GM21717 (cell line): Measurements from ENCODE around the gene VN1R5.
"Not testable (repeated sequence)": the region's sequence is repeated elsewhere in the genome, so short reads cannot be mapped to it uniquely, and the experiment has no call there.

Experiments
- ATAC-seq: cut with Tn5 transposase; IDR thresholded peaks from one replicate; pipeline ENCODE4 v1.9.1; 2021; ENCODE audit warnings: mild to moderate bottlenecking, moderate library complexity; ENCODE audit not compliant: unreplicated experiment

Gene VN1R5

DNA sequence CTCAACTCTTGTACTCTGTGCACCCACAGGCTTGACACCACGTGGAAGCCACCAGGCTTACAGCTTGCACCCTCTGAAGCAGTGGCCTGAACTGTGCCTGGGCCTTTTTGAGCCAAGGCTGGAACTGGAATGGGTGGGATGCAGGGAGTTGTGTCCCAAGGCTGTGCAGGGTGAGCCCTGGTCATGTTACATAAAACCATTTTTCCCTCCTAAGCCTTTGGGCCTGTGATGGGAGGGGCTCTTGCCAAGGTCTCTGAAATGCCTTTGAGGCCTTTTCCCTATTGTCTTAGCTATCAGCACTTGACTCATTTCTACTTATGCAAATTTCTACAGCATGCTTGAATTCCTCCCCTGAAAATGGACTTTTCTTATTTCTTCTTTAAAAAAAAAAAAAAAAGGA, 14.1 kb downstream of the VN1R5 start:
- no peak for ATAC-seq

DNA sequence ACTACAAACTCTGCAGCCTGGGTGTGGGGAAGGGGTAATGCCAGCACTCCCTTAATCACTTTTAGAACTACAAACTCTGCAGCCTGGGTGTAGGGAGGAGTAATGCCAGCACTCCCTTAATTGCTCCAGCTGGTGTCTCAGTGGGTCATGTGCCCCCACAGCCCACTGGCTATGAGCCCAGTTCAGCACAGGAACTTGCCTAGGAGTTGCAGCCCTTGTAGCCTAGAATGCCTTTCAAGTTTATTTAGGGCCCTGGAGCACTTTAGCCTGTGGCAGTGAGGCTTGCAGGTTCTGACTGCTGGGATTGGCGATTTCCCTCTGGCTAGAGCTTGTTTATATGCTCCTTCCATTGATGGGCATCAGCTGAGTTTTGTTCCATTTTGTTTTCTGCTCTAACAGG, 17.1 kb downstream of the VN1R5 start:
- ATAC-seq, result no peak

DNA sequence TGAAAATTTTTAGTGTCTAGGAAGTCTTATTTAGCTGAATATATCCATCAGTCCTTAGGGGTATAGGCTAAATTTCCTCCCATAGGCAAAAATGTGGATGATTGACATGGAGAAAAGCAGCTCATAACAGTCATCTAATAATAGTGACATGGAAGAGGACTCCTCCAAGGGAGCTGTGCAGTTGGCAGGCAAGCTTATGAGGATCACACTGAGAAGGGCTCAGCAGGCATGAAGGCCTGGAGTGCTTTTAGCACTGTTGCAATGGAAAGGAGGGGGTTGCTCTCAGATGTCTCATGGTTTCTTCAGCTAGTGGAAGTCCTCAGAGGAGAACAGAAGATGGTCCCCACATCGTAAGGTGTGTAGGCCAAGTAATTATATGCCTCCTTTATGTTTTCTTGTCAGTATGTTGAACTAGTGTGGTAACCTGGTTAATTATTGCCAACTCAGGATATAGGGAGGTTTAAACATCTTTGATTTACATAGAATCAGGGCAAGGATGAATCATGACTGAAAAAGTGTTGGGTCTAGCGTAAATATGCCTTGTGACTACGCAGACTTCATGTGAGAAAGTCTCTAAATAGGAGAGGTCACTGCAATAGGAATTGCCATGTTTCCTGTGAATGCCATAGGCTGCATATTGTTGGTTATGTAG, 18.9 kb downstream of the VN1R5 start:
- ATAC-seq, result no peak

DNA sequence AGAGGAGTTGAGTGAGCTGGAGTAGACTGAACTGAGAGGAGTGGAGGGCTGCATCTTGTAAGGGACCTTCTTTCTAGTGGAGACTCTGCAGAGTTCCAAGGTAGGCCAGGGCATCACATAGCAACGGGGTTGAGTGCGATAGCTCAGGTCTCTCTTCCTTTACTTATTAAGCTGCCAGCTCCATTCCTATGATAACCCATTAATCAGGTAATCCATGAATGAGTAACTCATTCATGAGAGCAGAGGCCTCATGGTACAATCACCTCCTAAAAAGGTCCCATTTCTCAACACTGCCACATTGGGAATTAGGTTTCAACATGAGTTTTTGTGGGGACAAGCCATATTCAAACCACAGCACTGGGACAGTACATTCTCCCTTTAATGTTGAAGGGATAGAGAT, 21.3 kb downstream of the VN1R5 start:
- ATAC-seq, result no peak

DNA sequence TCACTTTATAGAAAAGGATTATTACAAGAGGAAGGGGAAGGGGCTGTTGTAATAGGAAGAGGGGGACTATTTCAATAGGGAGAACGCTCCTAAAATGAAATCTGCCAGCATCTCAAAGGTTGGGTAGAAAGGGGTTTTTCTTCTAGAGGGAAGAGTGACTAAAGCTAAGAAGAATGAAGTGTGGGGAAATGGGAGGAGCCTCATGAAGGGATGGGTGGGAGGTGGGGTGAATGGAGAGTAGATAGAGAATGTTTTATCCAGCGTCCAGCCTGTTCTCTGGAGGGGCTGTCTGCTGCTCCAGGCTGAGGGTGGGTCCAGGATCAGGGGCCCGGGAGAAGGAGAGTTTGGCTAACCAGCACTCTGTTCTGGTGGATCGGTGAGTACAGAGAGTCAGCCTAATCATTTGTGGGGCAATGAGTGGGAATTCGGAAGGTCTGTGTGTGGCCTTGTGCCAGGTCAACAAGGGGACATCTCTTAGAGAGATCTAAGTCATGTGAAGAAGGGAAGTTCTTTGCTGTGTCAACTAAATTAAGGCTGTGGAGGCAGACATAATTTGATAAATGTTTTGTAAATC, 25.2 kb downstream of the VN1R5 start:
- no peak for ATAC-seq

DNA sequence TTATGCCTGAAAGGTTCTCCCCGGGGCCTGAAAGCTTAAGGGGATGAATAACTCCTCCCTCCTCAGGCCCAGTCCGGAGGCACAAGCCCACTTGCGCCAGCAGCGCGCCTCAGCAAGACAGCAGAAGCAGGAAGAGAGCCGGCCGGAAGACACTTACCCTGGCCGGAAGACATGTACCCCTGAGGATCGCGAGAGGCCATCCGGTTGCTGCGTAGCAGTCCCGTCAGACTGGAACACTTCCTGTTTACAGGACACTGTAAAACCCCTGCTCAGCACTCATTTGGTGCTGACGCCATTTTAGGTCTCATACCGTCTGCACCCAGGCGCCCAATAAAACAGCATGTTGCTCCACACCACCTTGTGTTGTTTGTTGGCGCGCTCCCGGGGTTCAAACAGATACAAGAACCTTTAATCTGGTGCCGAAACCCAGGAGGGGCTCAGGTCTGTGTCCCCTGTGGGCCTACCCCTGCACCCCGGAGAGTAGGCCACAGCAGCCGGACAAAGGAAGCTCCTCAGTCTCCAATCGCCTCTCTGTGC, 30.3 kb downstream of the VN1R5 start:
- no peak for ATAC-seq

DNA sequence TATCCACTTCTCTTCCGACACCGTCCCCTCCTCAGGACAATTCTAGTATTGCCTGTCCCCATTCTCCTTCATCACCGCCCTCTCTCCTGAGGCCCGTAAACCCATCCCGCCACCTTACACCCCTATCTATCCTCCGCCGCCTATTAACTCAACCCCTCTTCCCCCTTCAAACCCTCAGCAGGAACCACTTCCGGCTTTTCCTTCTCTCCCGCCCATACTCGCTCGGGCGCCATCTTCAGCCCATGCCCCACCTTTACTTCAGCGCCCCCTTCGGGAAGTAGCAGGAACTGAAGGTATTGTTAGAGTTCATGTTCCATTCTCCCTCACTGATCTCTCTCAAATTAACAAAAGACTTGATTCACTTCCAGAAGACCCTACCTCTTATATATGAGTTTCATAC, 31.6 kb downstream of the VN1R5 start:
- no peak for ATAC-seq

DNA sequence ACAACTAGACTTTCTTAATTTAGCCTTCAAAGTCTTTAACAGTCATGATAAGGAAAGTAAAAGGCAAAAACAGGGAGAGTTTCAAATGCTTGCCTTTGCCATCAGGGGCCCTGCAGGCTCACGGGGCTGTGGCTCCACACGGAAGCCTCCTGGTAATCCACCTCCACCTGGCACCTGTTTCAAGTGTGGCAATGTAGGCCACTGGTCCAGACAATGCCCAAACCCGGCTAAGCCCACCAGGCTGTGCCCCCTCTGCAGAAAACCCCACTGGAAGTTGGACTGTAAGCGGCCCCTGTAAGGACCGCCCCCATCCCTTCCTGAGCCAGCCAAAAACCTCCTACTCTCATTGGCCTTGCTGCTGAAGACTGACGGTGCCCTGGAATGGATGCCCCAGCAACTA, 32.5 kb downstream of the VN1R5 start:
- ATAC-seq, result no peak

DNA sequence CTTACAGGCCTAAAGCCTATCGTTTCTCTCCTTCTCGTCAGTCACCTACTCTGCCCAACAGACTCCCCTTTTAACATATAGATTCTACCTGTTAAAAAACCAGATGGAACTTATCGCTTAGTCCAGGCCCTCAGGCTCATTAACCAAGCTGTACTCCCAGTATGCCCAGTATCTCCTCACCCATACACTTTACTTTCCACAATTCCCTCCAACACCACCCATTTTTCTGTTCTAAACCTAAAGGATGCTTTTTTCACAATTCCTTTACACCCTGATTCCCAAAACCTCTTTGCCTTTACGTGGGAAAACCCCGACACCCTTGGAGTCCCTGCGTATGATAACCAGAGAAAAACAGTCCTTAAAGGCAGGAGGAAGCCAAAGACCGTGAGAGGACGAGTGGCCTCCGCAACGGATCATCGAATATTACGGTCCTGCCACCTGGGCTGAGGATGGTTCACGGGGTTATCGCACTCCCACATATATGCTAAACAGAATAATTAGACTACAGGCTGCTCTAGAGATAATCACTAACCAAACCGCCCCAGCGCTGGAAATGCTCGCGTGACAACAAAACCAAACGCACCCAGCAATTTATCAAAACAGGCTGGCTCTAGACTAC, 33.5 kb downstream of the VN1R5 start:
- not testable (repeated sequence) for ATAC-seq

DNA sequence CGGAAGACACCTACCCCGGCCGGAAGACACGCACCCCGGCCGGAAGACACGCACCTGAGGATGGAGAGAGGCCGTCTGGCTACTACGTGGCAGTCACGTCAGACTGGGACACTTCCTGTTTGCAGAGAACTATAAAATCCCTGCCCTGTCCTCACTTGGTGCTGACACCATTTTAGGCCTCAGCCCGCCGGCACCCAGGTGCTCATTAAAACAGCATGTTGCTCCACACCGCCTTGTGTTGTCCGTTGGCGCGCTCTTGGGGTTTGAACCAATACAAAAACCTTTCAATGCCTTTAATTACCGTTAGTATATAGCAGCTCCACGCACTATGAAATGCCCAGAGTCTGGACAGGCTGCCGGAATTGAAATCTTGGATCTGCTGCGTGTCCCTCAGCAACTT, 34.7 kb downstream of the VN1R5 start:
- no peak for ATAC-seq

DNA sequence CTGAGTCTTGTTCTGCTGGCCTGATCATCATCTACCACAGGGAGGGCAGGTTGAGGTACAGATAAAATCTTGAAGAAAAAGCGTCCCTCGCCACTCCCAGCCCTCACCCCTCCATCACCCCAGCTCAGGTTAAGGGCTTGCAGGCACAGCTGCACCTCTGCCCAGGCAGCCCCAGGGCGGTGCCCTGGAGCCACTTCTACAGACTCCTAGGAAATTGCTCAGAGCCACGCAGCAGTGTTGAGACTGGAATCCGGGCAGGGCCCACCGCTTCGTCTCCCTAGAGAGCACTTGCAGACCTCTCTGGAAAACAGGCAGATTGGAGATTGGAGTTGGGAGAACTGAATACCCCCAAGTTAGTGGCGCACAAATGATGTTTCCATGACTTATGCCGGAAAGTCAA, 35.3 kb downstream of the VN1R5 start:
- ATAC-seq, result no peak

DNA sequence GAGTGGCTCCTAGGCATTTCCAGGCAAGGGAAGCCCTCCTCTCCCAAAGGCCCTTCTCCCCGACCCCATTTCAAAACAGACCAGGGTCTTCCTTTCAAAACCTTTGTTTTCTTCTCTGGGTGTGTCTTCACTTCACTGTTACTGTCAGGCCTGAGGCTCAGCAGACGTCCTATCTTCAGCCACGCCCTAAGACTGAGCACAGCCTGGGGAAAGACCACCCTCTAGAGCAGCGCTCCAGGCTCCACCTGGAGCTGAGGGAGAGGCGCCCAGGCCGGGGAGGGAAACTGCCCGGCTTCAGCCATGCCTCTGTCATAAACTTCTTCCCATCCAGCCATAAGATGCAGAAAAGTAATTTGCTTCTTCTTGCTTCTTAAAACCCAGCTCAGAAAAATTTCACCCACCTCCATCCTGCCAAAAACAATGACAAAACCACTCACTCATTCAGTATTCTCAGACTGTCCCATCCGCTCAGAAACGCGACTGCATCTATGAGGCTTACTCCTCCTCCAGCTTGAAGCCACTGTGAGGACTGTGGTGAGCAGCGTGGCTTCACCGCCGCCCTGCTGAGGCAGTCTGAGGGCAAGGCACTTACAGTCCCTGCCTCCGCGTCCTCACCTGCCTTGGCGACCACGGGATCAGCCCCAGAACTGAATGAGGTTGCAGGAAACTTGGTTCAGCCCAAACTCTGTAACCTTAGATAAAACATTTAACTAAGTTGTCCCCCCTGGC, 36.1 kb downstream of the VN1R5 start:
- ATAC-seq, result no peak

DNA sequence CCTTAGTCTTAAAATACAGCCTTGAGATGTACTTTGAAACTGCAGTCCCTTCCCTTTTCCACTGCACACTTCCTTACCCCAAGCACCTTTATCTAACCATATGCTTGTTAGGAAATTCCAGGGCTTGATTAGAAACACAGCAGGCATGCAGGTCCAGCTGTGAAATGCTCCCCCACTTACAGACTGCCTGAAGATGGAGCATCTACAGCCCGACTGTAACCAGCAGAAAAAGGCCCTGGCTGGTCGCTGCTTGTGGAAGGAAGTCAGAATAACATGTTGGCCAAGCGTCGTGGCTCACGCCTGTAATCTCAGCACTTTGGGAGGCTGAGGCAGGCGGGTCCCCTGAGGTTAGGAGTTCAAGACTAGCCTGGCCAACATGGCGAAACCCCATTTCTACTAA, 37.2 kb downstream of the VN1R5 start:
- ATAC-seq, result no peak

DNA sequence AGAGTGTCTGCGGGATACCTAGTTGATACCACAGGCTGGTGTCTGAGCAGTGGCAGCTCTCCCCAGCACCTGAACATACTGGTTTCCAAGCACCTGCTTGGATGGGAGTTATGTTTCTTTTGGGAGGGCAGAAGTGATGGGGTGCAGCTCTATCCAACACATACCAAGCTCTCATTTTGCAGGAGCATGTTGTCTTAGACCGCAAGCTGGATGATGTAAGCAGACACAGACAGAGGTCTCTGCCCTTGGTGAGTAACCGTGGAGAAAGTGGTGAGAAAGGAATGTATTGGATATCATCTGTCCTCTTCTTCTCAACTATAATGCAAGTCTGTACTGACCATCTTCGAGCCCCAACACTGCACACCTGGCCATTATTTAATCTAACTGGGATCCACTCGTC, 38.4 kb downstream of the VN1R5 start:
- no peak for ATAC-seq

DNA sequence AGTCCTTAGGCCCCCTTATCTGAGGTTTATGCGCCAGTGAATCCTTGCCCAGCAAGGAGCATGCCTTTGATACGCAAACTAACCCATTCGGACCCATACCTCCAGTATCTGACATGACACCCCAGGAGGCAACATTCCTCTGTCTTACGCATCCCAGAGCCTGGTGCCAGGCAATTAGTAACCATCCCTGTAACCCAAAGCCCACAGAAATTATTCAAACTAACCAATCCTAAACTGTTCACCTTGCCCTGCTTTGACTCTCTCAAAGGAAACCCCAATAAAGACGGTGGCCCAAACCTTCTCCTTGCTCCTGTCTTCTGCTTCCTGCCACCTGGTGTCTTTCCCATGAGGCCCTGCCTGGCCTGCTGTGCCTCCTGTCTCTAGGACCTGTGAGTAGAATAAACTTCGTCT, 39.4 kb downstream of the VN1R5 start:
- ATAC-seq, result no peak

DNA sequence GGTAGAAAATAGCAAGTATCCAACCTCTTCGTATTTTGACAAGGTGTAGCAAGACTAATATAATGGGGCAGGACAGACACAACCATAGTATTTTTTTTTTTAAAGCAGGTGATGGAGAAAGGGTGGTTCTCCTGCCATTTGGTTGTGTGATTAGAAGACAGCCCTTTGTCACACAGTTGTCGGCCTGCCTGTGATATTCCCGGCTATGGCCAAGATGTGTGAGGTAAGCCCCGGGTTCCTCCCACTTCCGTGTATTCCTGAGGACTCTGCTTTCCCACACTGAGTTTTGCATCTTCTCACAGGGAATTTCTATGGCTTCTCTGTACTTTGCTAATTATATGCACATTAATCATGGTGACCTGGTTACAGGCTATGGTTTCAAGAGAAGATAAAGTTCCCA, 39.9 kb downstream of the VN1R5 start:
- ATAC-seq, result no peak

DNA sequence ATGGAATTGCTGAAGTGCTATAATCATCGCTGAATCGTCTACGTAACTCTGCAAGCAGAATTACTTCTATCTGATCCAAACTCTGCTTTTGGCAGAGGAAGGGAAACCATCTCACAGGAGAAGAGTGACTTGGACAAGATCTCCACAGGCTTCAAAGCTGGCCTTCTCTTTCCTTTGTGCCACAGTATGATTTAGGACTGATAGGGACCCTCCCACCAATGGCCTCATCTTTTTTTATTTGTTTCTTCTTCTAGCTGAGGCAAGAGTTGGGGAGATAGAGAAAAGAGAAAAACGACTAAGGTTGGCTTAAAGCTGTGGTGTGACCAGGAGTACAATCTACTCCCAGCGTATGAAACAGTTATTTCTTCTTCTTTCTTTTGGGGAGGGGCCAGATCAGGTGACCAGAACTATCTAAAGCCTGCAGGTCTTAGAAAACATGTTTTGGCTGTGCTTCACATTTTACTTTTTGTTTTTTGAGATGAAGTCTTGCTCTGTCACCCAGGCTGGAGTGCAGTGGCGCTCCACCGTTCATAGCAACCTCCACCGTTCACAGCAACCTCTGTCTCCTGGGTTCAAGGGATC, 40.8 kb downstream of the VN1R5 start:
- no peak for ATAC-seq

DNA sequence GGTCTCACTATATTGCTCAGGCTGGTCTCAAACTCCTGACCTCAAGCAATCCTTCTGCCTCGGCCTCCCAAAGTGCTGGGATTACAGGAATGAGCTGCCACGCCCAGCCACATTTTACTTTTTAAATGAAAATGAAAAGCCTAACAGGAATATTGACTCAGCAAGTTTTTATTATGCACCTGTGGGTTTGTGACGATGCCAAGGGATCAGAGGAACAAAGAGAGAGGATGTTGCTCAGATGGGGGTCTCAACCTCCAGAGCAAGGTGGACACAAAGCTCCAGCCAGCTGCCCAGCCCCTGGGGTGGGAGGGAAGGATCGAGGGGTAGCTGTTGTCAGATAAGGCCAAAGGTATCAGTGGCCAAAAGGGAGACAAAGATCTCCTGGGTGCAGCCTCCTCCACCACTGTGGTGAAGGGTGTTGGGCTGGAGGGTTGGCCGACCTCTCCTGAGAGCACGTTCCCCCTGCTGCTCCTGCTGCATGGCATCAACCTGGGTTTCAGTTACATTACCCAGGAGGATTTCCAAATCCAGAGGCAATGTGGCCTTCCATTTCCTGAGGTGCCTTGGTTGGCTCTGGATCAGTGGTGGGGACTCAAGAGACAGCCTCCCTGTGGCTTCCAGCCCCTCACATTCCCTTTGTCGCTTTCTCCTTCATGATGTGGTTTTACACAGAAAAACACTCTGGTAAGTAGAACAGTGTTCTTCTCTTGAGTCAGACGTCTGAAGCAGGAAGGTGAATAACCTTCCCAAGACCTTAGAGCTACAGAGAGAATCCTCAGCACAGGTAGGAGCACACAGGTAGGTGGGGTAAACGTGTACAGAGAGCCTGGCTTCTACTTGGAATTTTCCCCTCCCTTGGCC, 41.6 kb downstream of the VN1R5 start:
- ATAC-seq, result no peak

DNA sequence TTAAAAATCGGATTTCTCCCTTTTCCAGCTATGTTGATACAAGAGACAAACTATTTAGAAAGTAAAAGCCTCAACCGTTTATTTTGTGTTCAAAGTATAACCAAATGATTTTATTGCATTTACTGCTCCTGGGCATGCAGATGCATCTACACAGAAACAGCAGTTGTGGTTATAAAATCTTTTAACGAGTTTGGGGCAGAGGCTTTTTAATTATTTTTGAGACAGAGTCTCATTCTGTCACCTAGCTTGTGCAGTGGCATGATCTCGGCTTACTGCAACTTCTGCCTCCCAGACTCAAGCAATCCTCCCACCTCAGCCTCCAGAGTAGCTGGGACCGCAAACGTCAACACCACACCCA, 42.2 kb downstream of the VN1R5 start:
- no peak for ATAC-seq

DNA sequence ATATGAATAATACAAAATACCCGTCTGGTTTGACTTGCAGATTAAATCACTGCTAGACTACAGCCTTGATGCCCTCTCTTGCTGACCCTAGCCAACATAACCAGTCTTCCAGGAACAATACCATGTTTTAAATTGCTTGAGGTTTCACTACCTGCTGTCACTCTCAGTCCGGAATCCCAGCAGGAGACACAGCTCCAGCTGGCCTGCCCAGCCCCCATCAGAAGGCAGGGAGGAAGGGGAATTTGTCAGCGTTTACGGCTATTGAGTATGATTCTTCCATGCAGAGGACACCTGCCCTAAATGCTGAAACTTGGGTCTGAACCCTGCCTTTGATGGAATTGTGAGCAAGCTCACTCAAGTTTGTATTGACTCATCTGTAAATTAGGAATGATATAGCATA, 42.8 kb downstream of the VN1R5 start:
- ATAC-seq, result no peak
